Mesodermal cell (in vitro differentiated cells): Measurements from ENCODE around the gene DNM3.
A peak's percentile ranks its signal among the peaks of the same experiment; 100 is the strongest.

ENCODE experiments used
- H3K27ac ChIP-seq: 2 replicates; pipeline ENCODE4 v1.7.0; 2013; ENCODE audit warnings: mild to moderate bottlenecking, low read depth, low read length, moderate library complexity; ENCODE audit not compliant: severe bottlenecking
- H3K36me3 ChIP-seq: 2 replicates; pipeline ENCODE4 v1.7.1; 2013; ENCODE audit warnings: mild to moderate bottlenecking, low read length, moderate library complexity; ENCODE audit not compliant: control insufficient read depth, insufficient read depth
- H3K4me1 ChIP-seq: one replicate; pipeline ENCODE4 v1.7.1; 2013; ENCODE audit warnings: mild to moderate bottlenecking, low read length; ENCODE audit not compliant: insufficient read depth, control insufficient read depth, poor library complexity, severe bottlenecking
- H3K4me3 ChIP-seq: 2 replicates; pipeline ENCODE4 v1.7.0; 2013; ENCODE audit warnings: low read length, control low read depth, mild to moderate bottlenecking; ENCODE audit not compliant: insufficient read depth, poor library complexity, severe bottlenecking; ENCODE audit errors: extremely low read depth
- H3K9me3 ChIP-seq: 2 replicates; pipeline ENCODE4 v1.7.1; 2013; ENCODE audit warnings: mild to moderate bottlenecking, low read length, moderate library complexity; ENCODE audit not compliant: control insufficient read depth
- WGBS, 2 experiments: methylation state at CpG; one replicate each; pipeline ENCODE4 v1.1.5; 2013; ENCODE audit warnings: missing lambda C conversion rate in 2 of 2; ENCODE audit not compliant: insufficient coverage in 2 of 2; 5-methylcytosine and 5-hydroxymethylcytosine counted together

Gene DNM3

GRCh38 chr1:171898941-171899340, 57.6 kb downstream of the DNM3 start:
- Histone ChIP-seq H3K36me3 (no peaks in the 10 kb centered on the region), H3K4me1 (no peaks in the 10 kb centered on the region), H3K4me3 (no peak overlapping the region), H3K9me3 (no peaks in the 10 kb centered on the region), H3K27ac (peak overlapping the region; percentile 71)
- 36 to 50% methylated on average over 6 to 7 of the region's 9 CpGs for WGBS, 2 experiments

GRCh38 chr1:171899838-171900237, 58.5 kb downstream of the DNM3 start:
- no peak overlapping the region for H3K4me3 ChIP-seq
- H3K4me1 ChIP-seq = no peaks in the 10 kb centered on the region
- H3K27ac ChIP-seq = no peak overlapping the region
- WGBS, 2 experiments = 87 to 90% methylated on average over 3 to 5 of the region's 5 CpGs
- no peaks in the 10 kb centered on the region for H3K36me3 ChIP-seq
- H3K9me3 ChIP-seq = no peaks in the 10 kb centered on the region

- 89% methylated on average over 6 of the region's 7 CpGs; no CpG with 5 or more reads in 1 of the 2 experiments for WGBS, 2 experiments
- Histone ChIP-seq H3K27ac (no peak overlapping the region), H3K4me3 (no peak overlapping the region), H3K4me1 (no peaks in the 10 kb centered on the region), H3K36me3 (no peaks in the 10 kb centered on the region), H3K9me3 (no peaks in the 10 kb centered on the region)
Observed at GRCh38 chr1:171901245-171901644, 59.9 kb downstream of the DNM3 start.

- H3K9me3 ChIP-seq = no peaks in the 10 kb centered on the region
- H3K27ac ChIP-seq = no peak overlapping the region
- 100% methylated on average over 3 of the region's 3 CpGs for WGBS, 2 experiments
Observed at GRCh38 chr1:171902527-171902926, 61.2 kb downstream of the DNM3 start.

GRCh38 chr1:171904778-171905450, 63.6 kb downstream of the DNM3 start:
- H3K4me1 ChIP-seq = no peaks in the 10 kb centered on the region
- no peak overlapping the region for H3K4me3 ChIP-seq
- WGBS, 2 experiments = 88 to 100% methylated on average over 2 to 4 of the region's 5 CpGs
- H3K36me3 ChIP-seq = no peaks in the 10 kb centered on the region
- no peaks in the 10 kb centered on the region for H3K9me3 ChIP-seq
- H3K27ac ChIP-seq = no peak overlapping the region

More at GRCh38 chr1:171902527-171902926, 61.2 kb downstream of the DNM3 start:
- no peaks in the 10 kb centered on the region for H3K36me3 ChIP-seq
- no peaks in the 10 kb centered on the region for H3K4me1 ChIP-seq
- H3K4me3 ChIP-seq = no peak overlapping the region

GRCh38 chr1:171909711-171910110, 68.4 kb downstream of the DNM3 start:
- WGBS, 2 experiments = 33 to 54% methylated on average over 2 of the region's 5 CpGs
- H3K4me3 ChIP-seq = no peak overlapping the region

GRCh38 chr1:171910786-171911185, 69.5 kb downstream of the DNM3 start:
- Histone ChIP-seq H3K27ac (no peak overlapping the region), H3K4me3 (no peak overlapping the region), H3K9me3 (no peaks in the 10 kb centered on the region), H3K4me1 (no peaks in the 10 kb centered on the region), H3K36me3 (no peaks in the 10 kb centered on the region)
- whole genome bisulfite sequencing, 2 experiments = 52 to 60% methylated on average over 1 to 2 of the region's 2 CpGs

More at GRCh38 chr1:171909711-171910110, 68.4 kb downstream of the DNM3 start:
- Histone ChIP-seq H3K36me3 (no peaks in the 10 kb centered on the region), H3K9me3 (no peaks in the 10 kb centered on the region), H3K4me1 (no peaks in the 10 kb centered on the region), H3K27ac (no peak overlapping the region)

GRCh38 chr1:171911506-171911905, 70.2 kb downstream of the DNM3 start:
- no peaks in the 10 kb centered on the region for H3K9me3 ChIP-seq
- H3K36me3 ChIP-seq = no peaks in the 10 kb centered on the region
- no peak overlapping the region for H3K27ac ChIP-seq
- H3K4me3 ChIP-seq = no peak overlapping the region
- 80 to 86% methylated on average over 3 to 7 of the region's 8 CpGs for WGBS, 2 experiments
- no peaks in the 10 kb centered on the region for H3K4me1 ChIP-seq

- H3K4me3 ChIP-seq = no peak overlapping the region
- H3K4me1 ChIP-seq = no peaks in the 10 kb centered on the region
- no peaks in the 10 kb centered on the region for H3K36me3 ChIP-seq
- WGBS, 2 experiments = 75 to 80% methylated on average over 1 of the region's 2 CpGs
- H3K27ac ChIP-seq = no peak overlapping the region
- H3K9me3 ChIP-seq = no peaks in the 10 kb centered on the region
Observed at GRCh38 chr1:171912509-171913175, 71.3 kb downstream of the DNM3 start.

GRCh38 chr1:171913385-171913784, 72.1 kb downstream of the DNM3 start:
- no peak overlapping the region for H3K27ac ChIP-seq

GRCh38 chr1:171916315-171916771, 75.0 kb downstream of the DNM3 start:
- no peak overlapping the region for H3K27ac ChIP-seq
- no peaks in the 10 kb centered on the region for H3K36me3 ChIP-seq
- WGBS, 2 experiments = 38 to 50% methylated on average over 2 of the region's 3 CpGs
- no peaks in the 10 kb centered on the region for H3K9me3 ChIP-seq
- H3K4me3 ChIP-seq = no peak overlapping the region
- no peaks in the 10 kb centered on the region for H3K4me1 ChIP-seq

More at GRCh38 chr1:171913385-171913784, 72.1 kb downstream of the DNM3 start:
- no peaks in the 10 kb centered on the region for H3K36me3 ChIP-seq
- no peak overlapping the region for H3K4me3 ChIP-seq
- no peaks in the 10 kb centered on the region for H3K4me1 ChIP-seq
- no peaks in the 10 kb centered on the region for H3K9me3 ChIP-seq
- 80% methylated on average over 1 of the region's 2 CpGs; no CpG with 5 or more reads in 1 of the 2 experiments for WGBS, 2 experiments
